ENCODE measurements around the gene LIG1.

DNA sequence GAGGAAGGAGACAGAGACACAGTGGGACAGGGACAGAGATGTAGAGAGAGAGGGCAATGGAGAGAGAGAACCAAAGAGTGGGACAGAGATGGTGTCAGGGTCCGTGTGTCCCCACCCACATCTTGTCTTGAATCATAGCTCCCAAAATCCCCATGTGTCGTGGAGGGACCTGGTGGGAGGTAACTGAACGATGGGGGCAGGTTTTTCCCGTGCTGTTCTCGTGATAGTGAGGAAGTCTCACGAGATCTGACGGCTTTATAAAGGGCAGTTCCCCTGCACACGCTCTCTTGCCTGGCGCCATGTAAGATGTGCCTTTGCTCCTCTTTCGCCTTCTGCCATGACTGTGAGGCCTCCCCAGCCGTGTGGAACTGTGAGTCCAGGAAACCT, 52.0 kb downstream of the LIG1 start:
- no peak for TF ChIP-seq EZH2phosphoT487 (conservative IDR thresholded peaks at IDR 0.05; ENCODE audit: low read length)
- TF ChIP-seq, protein P1, sequence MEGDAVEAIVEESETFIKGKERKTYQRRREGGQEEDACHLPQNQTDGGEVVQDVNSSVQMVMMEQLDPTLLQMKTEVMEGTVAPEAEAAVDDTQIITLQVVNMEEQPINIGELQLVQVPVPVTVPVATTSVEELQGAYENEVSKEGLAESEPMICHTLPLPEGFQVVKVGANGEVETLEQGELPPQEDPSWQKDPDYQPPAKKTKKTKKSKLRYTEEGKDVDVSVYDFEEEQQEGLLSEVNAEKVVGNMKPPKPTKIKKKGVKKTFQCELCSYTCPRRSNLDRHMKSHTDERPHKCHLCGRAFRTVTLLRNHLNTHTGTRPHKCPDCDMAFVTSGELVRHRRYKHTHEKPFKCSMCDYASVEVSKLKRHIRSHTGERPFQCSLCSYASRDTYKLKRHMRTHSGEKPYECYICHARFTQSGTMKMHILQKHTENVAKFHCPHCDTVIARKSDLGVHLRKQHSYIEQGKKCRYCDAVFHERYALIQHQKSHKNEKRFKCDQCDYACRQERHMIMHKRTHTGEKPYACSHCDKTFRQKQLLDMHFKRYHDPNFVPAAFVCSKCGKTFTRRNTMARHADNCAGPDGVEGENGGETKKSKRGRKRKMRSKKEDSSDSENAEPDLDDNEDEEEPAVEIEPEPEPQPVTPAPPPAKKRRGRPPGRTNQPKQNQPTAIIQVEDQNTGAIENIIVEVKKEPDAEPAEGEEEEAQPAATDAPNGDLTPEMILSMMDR (IDR thresholded peaks at IDR 0.05; ENCODE audit: insufficient read depth, low read length, poor library complexity, severe bottlenecking) = no peak

All from SU-DHL-6 (cell line).